ENCODE results near the gene EPB41L1. TPM values are rescaled to one million over a fixed set of nuclear protein-coding genes. Genes with fewer than 3 reads are reported as not detected.

The EPB41L1 gene
- total RNA-seq, 1 experiment from 2014 or later = 121 TPM

DNA sequence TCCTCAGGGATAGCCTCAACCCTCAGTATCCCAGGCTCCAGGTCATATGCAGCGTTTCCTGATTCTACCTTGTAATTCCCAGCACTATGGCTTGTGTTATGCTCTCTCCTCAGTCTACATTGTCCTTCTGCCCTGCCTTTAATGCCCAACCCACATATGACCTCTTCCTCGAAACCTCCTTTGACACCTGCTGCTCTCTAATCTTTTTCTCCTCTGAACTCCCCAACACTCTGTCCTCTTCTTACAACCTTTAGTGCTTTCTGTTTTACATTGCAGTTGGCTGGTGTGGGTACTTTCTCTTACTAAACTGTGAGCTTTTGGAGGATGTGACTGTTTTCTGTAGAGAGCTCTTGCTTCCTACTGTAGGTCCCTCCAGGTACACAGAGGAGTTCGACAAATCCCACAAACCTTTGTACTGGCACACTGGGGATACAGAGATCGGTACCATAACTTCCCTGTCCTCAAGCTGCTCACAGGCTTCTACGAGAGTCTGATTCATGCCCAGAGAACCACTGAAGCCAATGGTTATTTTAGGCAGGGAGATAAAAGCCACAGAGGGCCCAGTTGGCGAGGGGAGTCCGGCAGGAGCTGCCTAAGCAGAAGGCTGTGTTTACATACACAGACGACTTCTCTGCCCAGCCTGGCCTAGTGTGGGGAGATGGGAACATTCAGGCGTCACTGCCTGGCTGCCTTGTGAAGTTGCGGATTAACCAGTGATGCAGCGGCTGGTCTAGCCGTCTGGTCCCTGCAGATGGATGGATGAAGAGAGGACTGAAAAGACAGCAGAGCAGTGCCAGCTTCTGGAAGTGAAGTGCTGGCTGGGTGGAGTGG lies 8.4 kb upstream of the EPB41L1 start:
- TF ChIP-seq, protein P1, sequence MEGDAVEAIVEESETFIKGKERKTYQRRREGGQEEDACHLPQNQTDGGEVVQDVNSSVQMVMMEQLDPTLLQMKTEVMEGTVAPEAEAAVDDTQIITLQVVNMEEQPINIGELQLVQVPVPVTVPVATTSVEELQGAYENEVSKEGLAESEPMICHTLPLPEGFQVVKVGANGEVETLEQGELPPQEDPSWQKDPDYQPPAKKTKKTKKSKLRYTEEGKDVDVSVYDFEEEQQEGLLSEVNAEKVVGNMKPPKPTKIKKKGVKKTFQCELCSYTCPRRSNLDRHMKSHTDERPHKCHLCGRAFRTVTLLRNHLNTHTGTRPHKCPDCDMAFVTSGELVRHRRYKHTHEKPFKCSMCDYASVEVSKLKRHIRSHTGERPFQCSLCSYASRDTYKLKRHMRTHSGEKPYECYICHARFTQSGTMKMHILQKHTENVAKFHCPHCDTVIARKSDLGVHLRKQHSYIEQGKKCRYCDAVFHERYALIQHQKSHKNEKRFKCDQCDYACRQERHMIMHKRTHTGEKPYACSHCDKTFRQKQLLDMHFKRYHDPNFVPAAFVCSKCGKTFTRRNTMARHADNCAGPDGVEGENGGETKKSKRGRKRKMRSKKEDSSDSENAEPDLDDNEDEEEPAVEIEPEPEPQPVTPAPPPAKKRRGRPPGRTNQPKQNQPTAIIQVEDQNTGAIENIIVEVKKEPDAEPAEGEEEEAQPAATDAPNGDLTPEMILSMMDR (IDR thresholded peaks at IDR 0.05; ENCODE audit: unreplicated experiment) = no peak
- no TSS peak for BruUV-seq (replicated peaks)
- no peaks in the 10 kb centered on the region for H3K9me3 Mint-ChIP-seq (ENCODE audit: low read depth, unreplicated experiment)

DNA sequence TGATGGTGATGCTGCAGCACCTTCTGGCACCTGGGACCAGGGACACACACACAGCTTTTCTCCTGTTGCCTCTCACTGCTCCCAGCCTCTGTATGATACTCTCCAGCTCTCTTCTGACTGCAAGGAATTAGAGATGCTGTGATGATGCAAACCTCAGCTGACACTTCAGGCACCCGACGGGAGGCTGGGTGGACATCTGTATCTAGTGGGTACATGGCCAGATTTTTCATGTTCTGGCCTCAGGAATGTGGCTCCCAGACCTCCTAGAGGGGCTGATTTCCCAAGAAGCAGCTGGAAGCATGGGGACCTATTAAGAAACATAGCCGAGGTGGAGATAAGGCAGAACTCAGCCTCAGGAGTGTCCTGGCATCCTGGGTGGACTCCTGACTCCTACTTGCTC lies 6.8 kb upstream of the EPB41L1 start:
- no TSS peak for BruUV-seq (replicated peaks)
- no peak overlapping the region for H3K4me3 Mint-ChIP-seq (ENCODE audit: low read depth, unreplicated experiment)
- no peaks in the 10 kb centered on the region for H3K36me3 Mint-ChIP-seq (ENCODE audit: insufficient read depth, unreplicated experiment)
- no peaks in the 10 kb centered on the region for H3K27me3 Mint-ChIP-seq (ENCODE audit: unreplicated experiment)
- TF ChIP-seq, protein P1 (IDR thresholded peaks at IDR 0.05; ENCODE audit: unreplicated experiment) = no peak
- H3K4me1 Mint-ChIP-seq (ENCODE audit: low read depth, unreplicated experiment) = peaks cover 24% of the 10 kb centered on the region
- no peak overlapping the region for H3K27ac Mint-ChIP-seq (ENCODE audit: unreplicated experiment)
- CTCF ChIA-PET = interaction anchor here (1.3 kb wide), 1 partner anchor 14 kb away, joined by 4 read pairs; no protein-coding TSS in a partner anchor
- H3K9me3 Mint-ChIP-seq (ENCODE audit: low read depth, unreplicated experiment) = no peaks in the 10 kb centered on the region
- intact Hi-C loops (cut with micrococcal nuclease; ENCODE audit: unreplicated experiment) = no loop called here
- no peak for DNase-seq

More for the DNA sequence above, 8.4 kb upstream of the EPB41L1 start:
- Mint-ChIP-seq H3K4me3 (ENCODE audit: low read depth, unreplicated experiment) (no peak overlapping the region), H3K27ac (ENCODE audit: unreplicated experiment) (no peak overlapping the region), H3K36me3 (ENCODE audit: insufficient read depth, unreplicated experiment) (no peaks in the 10 kb centered on the region), H3K27me3 (ENCODE audit: unreplicated experiment) (no peaks in the 10 kb centered on the region), H3K4me1 (ENCODE audit: low read depth, unreplicated experiment) (peaks cover 26% of the 10 kb centered on the region)
- CTCF ChIA-PET = interaction anchor here (0.7 kb wide), 2 partner anchors 50 to 55 kb away, joined by 4 read pairs; no protein-coding TSS in a partner anchor
- intact Hi-C loops (cut with micrococcal nuclease; ENCODE audit: unreplicated experiment) = no loop called here
- no peak for DNase-seq

DNA sequence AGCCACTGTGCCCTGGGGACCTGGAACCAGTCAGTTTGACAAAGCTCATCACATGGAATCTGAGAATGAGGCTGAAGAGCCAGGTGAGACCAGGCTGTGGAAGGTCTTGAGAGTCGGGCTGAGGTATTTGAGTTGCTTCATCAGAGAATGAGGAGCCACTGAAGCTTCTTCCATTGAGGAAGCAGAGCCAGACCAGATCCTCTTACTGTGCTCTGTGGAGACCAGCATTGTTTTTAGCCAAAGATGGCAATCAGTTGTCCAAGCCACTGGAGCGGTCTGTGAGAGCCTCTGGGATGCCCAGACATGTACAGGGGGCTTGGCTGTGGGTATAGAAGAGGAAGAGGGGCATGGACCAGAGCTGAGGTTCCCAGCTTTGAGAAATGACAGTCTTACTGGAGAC lies 6.1 kb upstream of the EPB41L1 start:
- intact Hi-C loops (cut with micrococcal nuclease; ENCODE audit: unreplicated experiment) = no loop called here
- no peak overlapping the region for H3K4me3 Mint-ChIP-seq (ENCODE audit: low read depth, unreplicated experiment)
- peaks cover 24% of the 10 kb centered on the region for H3K4me1 Mint-ChIP-seq (ENCODE audit: low read depth, unreplicated experiment)
- no TSS peak for BruUV-seq (replicated peaks)
- no peaks in the 10 kb centered on the region for H3K27me3 Mint-ChIP-seq (ENCODE audit: unreplicated experiment)
- CTCF ChIA-PET = interaction anchor here (1.3 kb wide), 1 partner anchor 15 kb away, joined by 4 read pairs; no protein-coding TSS in a partner anchor
- H3K27ac Mint-ChIP-seq (ENCODE audit: unreplicated experiment) = no peak overlapping the region
- TF ChIP-seq, protein P1 (IDR thresholded peaks at IDR 0.05; ENCODE audit: unreplicated experiment) = no peak
- H3K9me3 Mint-ChIP-seq (ENCODE audit: low read depth, unreplicated experiment) = no peaks in the 10 kb centered on the region
- no peaks in the 10 kb centered on the region for H3K36me3 Mint-ChIP-seq (ENCODE audit: insufficient read depth, unreplicated experiment)
- no peak for DNase-seq

DNA sequence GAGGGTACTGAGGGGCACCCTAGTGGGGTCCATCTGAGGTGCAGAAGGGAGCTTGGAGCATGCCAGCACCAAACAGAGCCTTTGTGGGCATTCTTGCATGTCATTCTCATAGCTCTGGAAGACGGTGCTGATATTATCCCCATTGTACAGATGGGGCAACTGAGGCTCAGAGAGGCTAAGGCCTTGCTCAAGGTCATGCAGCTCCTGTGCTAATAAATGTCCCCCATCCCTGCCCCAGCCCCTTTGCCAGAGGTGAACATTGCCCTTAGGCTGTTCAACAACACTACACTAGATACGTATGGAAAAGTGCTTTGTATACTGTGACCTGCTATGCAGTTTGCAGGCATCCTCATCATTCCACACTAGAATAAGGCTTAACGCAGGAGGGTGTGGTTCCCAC lies 5.5 kb upstream of the EPB41L1 start:
- Mint-ChIP-seq H3K27ac (ENCODE audit: unreplicated experiment) (no peak overlapping the region), H3K27me3 (ENCODE audit: unreplicated experiment) (no peaks in the 10 kb centered on the region), H3K9me3 (ENCODE audit: low read depth, unreplicated experiment) (no peaks in the 10 kb centered on the region), H3K36me3 (ENCODE audit: insufficient read depth, unreplicated experiment) (peaks cover 4% of the 10 kb centered on the region), H3K4me1 (ENCODE audit: low read depth, unreplicated experiment) (peaks cover 29% of the 10 kb centered on the region), H3K4me3 (ENCODE audit: low read depth, unreplicated experiment) (no peak overlapping the region)
- CTCF ChIA-PET = interaction anchor here (1.3 kb wide), 2 partner anchors 10 to 15 kb away, joined by 4 to 8 read pairs; no protein-coding TSS in a partner anchor
- intact Hi-C loops (cut with micrococcal nuclease; ENCODE audit: unreplicated experiment) = no loop called here
- BruUV-seq (replicated peaks) = no TSS peak
- TF ChIP-seq, protein P1 (IDR thresholded peaks at IDR 0.05; ENCODE audit: unreplicated experiment) = no peak
- no peak for DNase-seq

Data from Calu3 (cell line).